SK-N-SH treated with all-trans-retinoic acid at 6 μM for 48 hours (cell line): ENCODE results near the gene MAP3K14.

Experiments
- ATAC-seq: fragments of 200-7000 bp; cut with Tn5 transposase; 3 replicates; pipeline ENCODE4 v1.9.1; 2020; ENCODE audit warnings: mild to moderate bottlenecking, moderate library complexity
- ARNTL ChIP-seq: fragments of 450-650 bp; formaldehyde crosslinking; IDR thresholded peaks from 2 replicates; pipeline ENCODE4 v1.5.0; 2020; ENCODE audit warnings: low read depth, mild to moderate bottlenecking, moderate library complexity, borderline replicate concordance
- BACH2 ChIP-seq: fragments of 250-450 bp; sonication (Bioruptor Pico); IDR thresholded peaks from 2 replicates; pipeline ENCODE4 v1.9.0; 2021; ENCODE audit warnings: mild to moderate bottlenecking, borderline replicate concordance
- CREB5 ChIP-seq: fragments of 250-450 bp; sonication (Bioruptor Pico); IDR thresholded peaks from 2 replicates; pipeline ENCODE4 v1.5.1; 2020; ENCODE audit warnings: low read depth, mild to moderate bottlenecking, moderate library complexity
- CSDC2 ChIP-seq: fragments of 250-450 bp; sonication (Bioruptor Pico); IDR thresholded peaks from 2 replicates; pipeline ENCODE4 v1.5.0; 2020; ENCODE audit warnings: mild to moderate bottlenecking, moderate library complexity
- ESRRG ChIP-seq: fragments of 250-450 bp; sonication (Bioruptor Pico); IDR thresholded peaks from 2 replicates; pipeline ENCODE4 v1.6.1; 2021; ENCODE audit warnings: mild to moderate bottlenecking
- GLIS3 ChIP-seq: fragments of 250-450 bp; sonication (Bioruptor Pico); IDR thresholded peaks from 2 replicates; pipeline ENCODE4 v1.5.0; 2020; ENCODE audit warnings: mild to moderate bottlenecking, moderate library complexity
- ISL1 ChIP-seq: fragments of 250-450 bp; sonication (Bioruptor Pico); IDR thresholded peaks from 2 replicates; pipeline ENCODE4 v2.1.2; 2022; ENCODE audit warnings: mild to moderate bottlenecking, moderate library complexity
- OSR1 ChIP-seq: fragments of 250-450 bp; sonication (Bioruptor Pico); IDR thresholded peaks from 2 replicates; pipeline ENCODE4 v1.8.0; 2022; ENCODE audit warnings: moderate library complexity, mild to moderate bottlenecking, inconsistent platforms
- PATZ1 ChIP-seq: fragments of 250-450 bp; sonication (Bioruptor Pico); IDR thresholded peaks from 2 replicates; pipeline ENCODE4 v1.8.0; 2020; ENCODE audit warnings: mild to moderate bottlenecking, moderate library complexity, borderline replicate concordance
- POU6F1 ChIP-seq: fragments of 250-450 bp; sonication (Bioruptor Pico); IDR thresholded peaks from 2 replicates; pipeline ENCODE4 v1.8.0; 2021; ENCODE audit warnings: low read depth, mild to moderate bottlenecking, moderate library complexity, borderline replicate concordance
- PPARA ChIP-seq: fragments of 250-450 bp; sonication (Bioruptor Pico); IDR thresholded peaks from 2 replicates; pipeline ENCODE4 v1.5.0; 2020; ENCODE audit warnings: mild to moderate bottlenecking, borderline replicate concordance
- RARB ChIP-seq: fragments of 250-450 bp; sonication (Bioruptor Pico); IDR thresholded peaks from 2 replicates; pipeline ENCODE4 v1.8.0; 2021; ENCODE audit warnings: mild to moderate bottlenecking, moderate library complexity
- SNAI2 ChIP-seq: fragments of 250-450 bp; sonication (Bioruptor Pico); IDR thresholded peaks from 2 replicates; pipeline ENCODE4 v1.5.0; 2020; ENCODE audit warnings: mild to moderate bottlenecking, moderate library complexity
- TCF4 ChIP-seq: fragments of 250-450 bp; sonication (Bioruptor Pico); IDR thresholded peaks from 2 replicates; pipeline ENCODE4 v1.8.0; 2021; ENCODE audit warnings: mild to moderate bottlenecking, moderate library complexity, borderline replicate concordance
- TOX ChIP-seq: fragments of 250-450 bp; sonication (Bioruptor Pico); IDR thresholded peaks from 2 replicates; pipeline ENCODE4 v1.8.0; 2021; ENCODE audit warnings: mild to moderate bottlenecking, moderate library complexity, borderline replicate concordance
- ZC3H10 ChIP-seq: fragments of 250-450 bp; sonication (Bioruptor Pico); IDR thresholded peaks from 2 replicates; pipeline ENCODE4 v1.5.1; 2021; ENCODE audit warnings: mild to moderate bottlenecking, moderate library complexity
- ZFP3 ChIP-seq: fragments of 250-450 bp; sonication (Bioruptor Pico); IDR thresholded peaks from 2 replicates; pipeline ENCODE4 v1.5.0; 2020; ENCODE audit warnings: mild to moderate bottlenecking, moderate library complexity
- ZFP30 ChIP-seq: fragments of 450-650 bp; formaldehyde crosslinking; IDR thresholded peaks from 2 replicates; pipeline ENCODE4 v1.5.0; 2022; ENCODE audit warnings: mild to moderate bottlenecking, moderate library complexity
- ZNF565 ChIP-seq: fragments of 450-650 bp; formaldehyde crosslinking; conservative IDR thresholded peaks from 2 replicates; pipeline ENCODE4 v1.5.0; 2020; ENCODE audit warnings: low read depth, mild to moderate bottlenecking, moderate library complexity
- ZNF70 ChIP-seq: fragments of 450-650 bp; formaldehyde crosslinking; IDR thresholded peaks from 2 replicates; pipeline ENCODE4 v1.5.0; 2020; ENCODE audit warnings: mild to moderate bottlenecking, moderate library complexity
- ZNF8 ChIP-seq: fragments of 450-650 bp; formaldehyde crosslinking; IDR thresholded peaks from 2 replicates; pipeline ENCODE4 v1.5.0; 2020; ENCODE audit warnings: mild to moderate bottlenecking, moderate library complexity
- TF ChIP-seq, protein P1 (sequence below): fragments of 250-450 bp; sonication (Bioruptor Pico); IDR thresholded peaks from 2 replicates; pipeline ENCODE4 v1.5.1; 2021; ENCODE audit warnings: mild to moderate bottlenecking, moderate library complexity

MAP3K14 gene

DNA sequence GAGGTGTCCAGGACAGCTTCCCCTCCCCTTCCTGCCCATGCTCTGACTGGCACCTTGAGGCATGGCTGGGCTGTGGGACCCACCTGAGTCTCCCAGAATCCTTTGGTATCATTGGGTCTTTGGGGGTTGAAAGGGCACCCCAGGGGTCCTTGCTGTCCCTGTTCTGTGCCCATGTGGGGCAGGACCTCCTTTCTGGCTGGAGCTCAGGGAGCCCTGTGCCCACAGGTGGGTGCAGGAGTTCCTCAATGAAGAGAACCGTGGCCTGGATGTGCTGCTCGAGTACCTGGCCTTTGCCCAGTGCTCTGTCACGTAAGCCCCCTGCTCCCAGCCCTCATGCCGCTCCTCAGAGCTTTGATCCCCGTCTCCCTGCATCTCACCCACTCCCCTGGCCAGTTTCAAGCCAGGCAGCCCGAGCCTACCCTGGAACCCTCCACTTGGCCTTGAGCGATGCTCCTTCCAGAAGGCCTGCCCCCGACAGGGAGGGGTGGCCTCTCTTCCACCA, 83.3 kb downstream of the MAP3K14 start:
- TF ChIP-seq ZC3H10, result no peak
- no peak for TF ChIP-seq ZNF70 (CRISPR knock-in tag)
- no peak for TF ChIP-seq ZNF8 (CRISPR knock-in tag)
- TF ChIP-seq, all 23 proteins: peak for 0
- no peak for ATAC-seq

DNA sequence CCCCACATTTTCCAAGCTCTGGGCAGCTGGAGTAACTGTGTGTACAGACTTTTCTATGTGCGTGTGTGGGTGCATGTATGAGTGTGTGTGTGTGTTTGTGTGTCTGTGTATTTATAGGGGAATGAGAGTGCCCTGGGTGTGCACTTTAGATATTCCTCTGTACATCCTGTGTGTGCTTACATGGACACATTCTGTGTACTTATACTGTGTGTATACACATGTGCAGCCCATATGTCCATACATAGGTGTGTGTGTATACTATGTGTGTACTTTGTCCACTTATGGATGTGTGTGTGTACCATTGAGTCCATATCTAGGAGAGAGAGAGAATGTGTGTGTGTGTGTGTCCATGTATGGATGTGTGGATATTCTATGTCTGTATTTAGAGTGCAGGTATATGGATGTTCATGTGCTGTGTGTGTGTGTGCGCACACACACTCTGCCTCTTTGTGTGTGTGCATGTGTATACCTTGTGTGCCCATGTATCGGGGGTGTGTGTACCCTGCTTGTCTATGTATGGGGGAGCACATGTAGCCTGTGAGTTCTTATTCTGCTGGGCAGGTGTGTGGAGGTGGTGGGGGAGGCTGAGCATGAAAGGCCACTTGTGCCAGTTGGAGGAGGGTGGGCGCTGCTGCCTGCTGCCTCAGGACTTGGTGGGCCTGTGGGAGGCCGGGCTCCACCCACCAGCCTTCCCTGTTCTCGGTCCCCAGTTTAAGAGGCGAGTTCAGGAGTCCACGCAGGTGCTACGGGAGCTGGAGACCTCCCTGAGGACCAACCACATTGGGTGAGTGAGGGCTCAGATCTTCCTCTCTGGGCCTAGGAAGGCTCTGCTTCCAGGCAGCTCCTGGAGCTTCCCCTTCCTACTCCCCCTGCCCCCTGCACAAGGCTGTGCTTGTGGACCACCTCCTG, 84.1 kb downstream of the MAP3K14 start:
- ATAC-seq, result no peak
- TF ChIP-seq ZNF70 (CRISPR knock-in tag) (no peak), RARB (CRISPR knock-in tag) (no peak), TOX (CRISPR knock-in tag) (no peak), PPARA (no peak), ZC3H10 (no peak), TCF4 (CRISPR knock-in tag) (no peak), POU6F1 (CRISPR knock-in tag) (no peak), ARNTL (no peak), PATZ1 (no peak), ZNF8 (CRISPR knock-in tag) (no peak)
- TF ChIP-seq, all 23 proteins: peak for 0

DNA sequence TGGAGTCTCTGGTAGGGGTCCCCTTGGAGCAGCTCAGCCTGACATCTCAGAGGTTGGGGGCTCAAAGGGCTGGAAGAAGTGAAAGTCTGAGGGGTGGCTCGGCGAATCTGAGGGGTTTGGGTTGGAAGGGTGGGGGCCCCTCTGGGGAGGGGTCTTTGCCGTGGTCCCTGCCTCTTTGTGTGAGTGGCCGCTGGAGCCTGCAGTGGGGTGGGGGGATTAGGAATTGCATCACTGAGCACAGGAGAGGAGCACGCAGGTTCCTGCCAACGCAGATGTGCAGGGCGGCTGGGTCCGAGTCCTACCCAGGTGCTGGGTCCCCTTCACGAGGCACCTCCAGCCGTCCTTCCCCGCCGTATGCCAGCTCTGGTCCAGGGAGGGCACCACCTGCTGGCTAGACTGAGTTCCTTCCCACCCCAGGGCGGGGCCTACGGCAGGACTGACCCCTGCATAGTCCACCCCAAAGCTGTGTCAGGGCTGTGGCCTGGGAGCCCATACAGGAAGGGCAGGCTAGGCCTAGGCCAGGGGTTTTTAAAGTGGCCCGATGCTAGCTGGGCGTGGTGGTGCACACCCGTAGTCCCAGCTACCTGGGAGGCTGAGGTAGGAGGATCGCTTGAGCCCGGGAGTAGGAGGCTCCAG, 85.2 kb downstream of the MAP3K14 start:
- TF ChIP-seq OSR1 (CRISPR knock-in tag) (no peak), ZC3H10 (no peak), RARB (CRISPR knock-in tag) (no peak), ZNF565 (CRISPR knock-in tag) (no peak), ZFP3 (CRISPR knock-in tag) (no peak), POU6F1 (CRISPR knock-in tag) (no peak), TCF4 (CRISPR knock-in tag) (no peak), CREB5 (CRISPR knock-in tag) (no peak), ISL1 (CRISPR knock-in tag) (no peak), PATZ1 (no peak), ESRRG (CRISPR knock-in tag) (no peak), ZFP30 (CRISPR knock-in tag) (no peak), GLIS3 (CRISPR knock-in tag) (no peak), ZNF70 (CRISPR knock-in tag) (no peak), BACH2 (CRISPR knock-in tag) (no peak), TOX (CRISPR knock-in tag) (no peak), CSDC2 (CRISPR knock-in tag) (no peak), SNAI2 (no peak), PPARA (no peak)
- TF ChIP-seq, protein P1, sequence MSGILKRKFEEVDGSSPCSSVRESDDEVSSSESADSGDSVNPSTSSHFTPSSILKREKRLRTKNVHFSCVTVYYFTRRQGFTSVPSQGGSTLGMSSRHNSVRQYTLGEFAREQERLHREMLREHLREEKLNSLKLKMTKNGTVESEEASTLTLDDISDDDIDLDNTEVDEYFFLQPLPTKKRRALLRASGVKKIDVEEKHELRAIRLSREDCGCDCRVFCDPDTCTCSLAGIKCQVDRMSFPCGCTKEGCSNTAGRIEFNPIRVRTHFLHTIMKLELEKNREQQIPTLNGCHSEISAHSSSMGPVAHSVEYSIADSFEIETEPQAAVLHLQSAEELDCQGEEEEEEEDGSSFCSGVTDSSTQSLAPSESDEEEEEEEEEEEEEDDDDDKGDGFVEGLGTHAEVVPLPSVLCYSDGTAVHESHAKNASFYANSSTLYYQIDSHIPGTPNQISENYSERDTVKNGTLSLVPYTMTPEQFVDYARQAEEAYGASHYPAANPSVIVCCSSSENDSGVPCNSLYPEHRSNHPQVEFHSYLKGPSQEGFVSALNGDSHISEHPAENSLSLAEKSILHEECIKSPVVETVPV (CRISPR knock-in tag), result no peak
- TF ChIP-seq, all 23 proteins: peak for 0
- ATAC-seq, result peak; percentile 50
